D721Med (cell line): Measurements from ENCODE around the gene APOBR.

Source experiments
- DNase-seq: peaks from one replicate; pipeline ENCODE4 v3.0.0; 2011; ENCODE audit warnings: low spot score; ENCODE audit not compliant: insufficient read length
- FAIRE-seq: peaks from 2 replicates; lab custom pipeline; 2011; peaks lifted over from hg19 to GRCh38; lab: Jason Lieb, UNC
- CTCF ChIP-seq: IDR thresholded peaks from 2 replicates; pipeline ENCODE4 v1.5.1; 2012; ENCODE audit warnings: mild to moderate bottlenecking, control low read depth; ENCODE audit not compliant: insufficient read depth; ENCODE audit errors: missing control alignments

The APOBR gene

GRCh38 chr16:28511801-28512789, 17.7 kb downstream of the APOBR start:
- DNase-seq (no peak), FAIRE-seq (no peak)
- no peak for TF ChIP-seq CTCF

- DNase-seq (no peak), FAIRE-seq (no peak)
- no peak for TF ChIP-seq CTCF
Observed at GRCh38 chr16:28513484-28514181, 19.2 kb downstream of the APOBR start.

- no peak for TF ChIP-seq CTCF
- FAIRE-seq (no peak), DNase-seq (no peak)
Observed at GRCh38 chr16:28514246-28514645, 19.8 kb downstream of the APOBR start.

- DNase-seq (no peak), FAIRE-seq (no peak)
- no peak for TF ChIP-seq CTCF
Observed at GRCh38 chr16:28520672-28521071, 26.2 kb downstream of the APOBR start.

- no peak for FAIRE-seq
- no peak for TF ChIP-seq CTCF
Observed at GRCh38 chr16:28521436-28521835, 27.0 kb downstream of the APOBR start.

GRCh38 chr16:28522792-28523191, 28.3 kb downstream of the APOBR start:
- no peak for FAIRE-seq
- no peak for DNase-seq
- TF ChIP-seq CTCF, result no peak

More at GRCh38 chr16:28521436-28521835, 27.0 kb downstream of the APOBR start:
- no peak for DNase-seq

- TF ChIP-seq CTCF, result no peak
- FAIRE-seq (no peak), DNase-seq (no peak)
Observed at GRCh38 chr16:28524681-28525171, 30.3 kb downstream of the APOBR start.
